PC-9 (cell line): ENCODE results near the gene DLG1. TPM values are rescaled to one million over a fixed set of nuclear protein-coding genes. Genes with fewer than 3 reads are reported as not detected.

ENCODE experiments used
- BruUV-seq: library from RNA; stranded (reverse); fragments of 400-500 nt; replicated peaks from 2 replicates; lab custom pipeline; 2021; lab: Mats Ljungman, UMichigan
- CTCF ChIA-PET: fragments of 300-600 bp; sonication (Branson Sonifier 250); formaldehyde crosslinking; loops from one replicate; lab custom pipeline; 2022; ENCODE audit warnings: antibody characterized with exemption; lab: Charles Lee
- POLR2A ChIA-PET: fragments of 300-600 bp; sonication (Branson Sonifier 250); formaldehyde crosslinking; loops from one replicate; lab custom pipeline; 2022; ENCODE audit warnings: antibody characterized with exemption; ENCODE audit not compliant: unreplicated experiment; lab: Charles Lee
- DNase-seq, 2 experiments: peaks; one replicate each; pipeline versions ENCODE4 v3.0.0 to v3.0.0-alpha.2; 2015 to 2022; ENCODE audit warnings: mixed read lengths in 1 of 2
- H2AFZ ChIP-seq: fragments of 200-600 bp; sonication (generic); 2 replicates; pipeline ENCODE4 v1.8.1; 2017; ENCODE audit warnings: antibody characterized with exemption
- H3F3A ChIP-seq: fragments of 200-600 bp; sonication (generic); 2 replicates; pipeline ENCODE4 v1.8.1; 2017; ENCODE audit warnings: antibody characterized with exemption, mild to moderate bottlenecking, low read depth; ENCODE audit not compliant: insufficient read depth
- H3K27ac ChIP-seq: fragments of 200-600 bp; sonication (generic); 2 replicates; pipeline ENCODE4 v1.6.1; 2016; ENCODE audit warnings: mixed run types
- H3K27me3 ChIP-seq: fragments of 200-600 bp; sonication (generic); 2 replicates; pipeline ENCODE4 v1.6.1; 2016; ENCODE audit warnings: low read depth, mixed run types; ENCODE audit not compliant: insufficient read depth
- H3K36me3 ChIP-seq: fragments of 200-600 bp; sonication (generic); 2 replicates; pipeline ENCODE4 v1.6.1; 2016; ENCODE audit warnings: low read depth, mixed run types
- H3K4me1 ChIP-seq: fragments of 200-600 bp; sonication (generic); replicated peaks from 2 replicates; pipeline ENCODE4 v1.6.1; 2016; ENCODE audit warnings: mixed run types; ENCODE audit not compliant: insufficient read depth
- H3K4me2 ChIP-seq: fragments of 200-600 bp; sonication (generic); 2 replicates; pipeline ENCODE4 v1.6.1; 2017; ENCODE audit warnings: mixed run types
- H3K4me3 ChIP-seq: fragments of 200-600 bp; sonication (generic); 2 replicates; pipeline ENCODE4 v1.6.1; 2016; ENCODE audit warnings: mixed run types
- H3K79me2 ChIP-seq: fragments of 200-600 bp; sonication (generic); 2 replicates; pipeline ENCODE4 v1.6.1; 2017; ENCODE audit warnings: low read depth, mixed run types
- H3K9me2 ChIP-seq: fragments of 200-600 bp; sonication (generic); 2 replicates; pipeline ENCODE4 v1.8.1; 2017; ENCODE audit warnings: mild to moderate bottlenecking; ENCODE audit not compliant: insufficient read depth
- H3K9me3 ChIP-seq: fragments of 200-600 bp; sonication (generic); 2 replicates; pipeline ENCODE4 v1.8.1; 2016; ENCODE audit warnings: low read depth; ENCODE audit not compliant: insufficient read depth
- H4K20me1 ChIP-seq: fragments of 200-600 bp; sonication (generic); 2 replicates; pipeline ENCODE4 v1.8.1; 2017; ENCODE audit not compliant: insufficient read depth
- CTCF ChIP-seq: fragments of 200-600 bp; sonication (generic); conservative IDR thresholded peaks from 2 replicates; pipeline ENCODE4 v1.6.1; 2017; ENCODE audit warnings: mixed run types, antibody characterized with exemption, mild to moderate bottlenecking, moderate library complexity
- EZH2 ChIP-seq: fragments of 200-600 bp; sonication (generic); IDR thresholded peaks from 2 replicates; pipeline ENCODE4 v1.8.0; 2017; ENCODE audit warnings: antibody characterized with exemption, low read depth
- intact Hi-C: fragments of 100-400 bp; cut with micrococcal nuclease; formaldehyde crosslinking; loops from one replicate; pipeline ENCODE4 v1.10.0; 2022; ENCODE audit not compliant: unreplicated experiment
- total RNA-seq: library from RNA; stranded (reverse); gene quantifications from 2 replicates; pipeline ENCODE4 v1.2.3, GENCODE V29; 2021

DLG1 gene
- total RNA-seq, 1 experiment from 2014 or later = 201 TPM

DNA sequence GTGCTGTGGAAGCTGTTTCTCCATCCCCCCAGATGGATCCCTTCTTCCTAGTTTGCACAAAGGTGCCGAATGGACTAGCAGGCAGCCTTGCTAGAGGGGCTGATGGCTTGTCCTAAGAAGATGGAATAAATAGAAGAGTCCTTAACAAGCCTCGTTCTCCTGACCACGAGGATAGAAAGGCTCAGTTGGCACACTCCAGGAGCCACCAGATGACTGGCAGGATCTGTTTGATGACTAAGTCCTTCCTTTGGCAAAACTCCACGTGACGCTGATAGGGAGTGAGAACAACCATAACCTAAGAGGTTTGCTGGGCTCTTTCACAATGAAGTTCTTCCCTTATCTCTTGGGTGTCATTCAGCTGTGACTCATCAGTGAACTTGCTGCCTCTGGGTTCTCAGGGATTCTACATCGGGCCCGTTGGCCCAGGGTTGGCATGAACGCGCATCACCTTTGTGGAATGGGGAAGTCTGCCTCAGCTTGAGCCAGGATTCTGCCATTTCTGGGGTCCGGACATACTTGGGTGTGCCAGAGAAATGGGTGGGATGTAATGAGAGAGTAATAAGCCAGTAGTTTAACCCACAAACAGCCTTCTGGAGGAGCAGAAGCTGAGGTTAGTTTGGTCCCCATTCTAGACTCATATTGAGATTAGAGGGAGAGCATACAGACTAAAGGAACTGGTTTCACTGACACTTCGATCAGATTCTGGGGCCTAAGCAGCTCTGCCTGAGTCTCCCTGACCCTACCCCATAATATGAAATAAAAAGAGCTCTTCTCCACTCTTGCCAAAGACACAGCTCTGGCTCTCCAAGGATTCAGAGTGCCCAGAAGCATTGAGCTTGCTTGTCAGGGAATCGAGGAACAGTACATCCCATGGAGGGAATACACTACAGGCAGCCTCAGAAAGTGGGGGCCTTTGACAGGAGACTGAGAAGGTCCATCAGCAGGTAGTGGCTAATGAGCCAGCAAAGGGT lies 266.8 kb downstream of the DLG1 start:
- Histone ChIP-seq H3K4me1 (peaks cover 19% of the 10 kb centered on the region), H3K36me3 (no peaks in the 10 kb centered on the region), H3K27me3 (no peaks in the 10 kb centered on the region), H3K4me3 (no peak overlapping the region), H3K4me2 (peak overlapping the region; percentile 48), H3K27ac (peak overlapping the region; percentile 90), H2AFZ (no peak overlapping the region), H4K20me1 (no peaks in the 10 kb centered on the region), H3K9me2 (no peaks in the 10 kb centered on the region), H3K79me2 (no peaks in the 10 kb centered on the region), H3K9me3 (no peaks in the 10 kb centered on the region), H3F3A (peaks cover 29% of the 10 kb centered on the region)
- intact Hi-C loops = loop anchor here (1.0 kb wide), 1 partner anchor 238 kb away; no protein-coding TSS in a partner anchor
- BruUV-seq = TSS peak; percentile 81
- peak; percentile 95 to 100 for DNase-seq
- ChIA-PET CTCF (interaction anchor here (0.5 kb wide), 1 partner anchor 616 kb away, joined by 4 read pairs; no protein-coding TSS in a partner anchor), POLR2A (interaction anchor here (0.6 to 0.7 kb wide), 4 partner anchors 225 to 485 kb away, joined by 3 to 4 read pairs (median 3); no protein-coding TSS in a partner anchor)
- TF ChIP-seq CTCF (no peak), EZH2 (no peak)

DNA sequence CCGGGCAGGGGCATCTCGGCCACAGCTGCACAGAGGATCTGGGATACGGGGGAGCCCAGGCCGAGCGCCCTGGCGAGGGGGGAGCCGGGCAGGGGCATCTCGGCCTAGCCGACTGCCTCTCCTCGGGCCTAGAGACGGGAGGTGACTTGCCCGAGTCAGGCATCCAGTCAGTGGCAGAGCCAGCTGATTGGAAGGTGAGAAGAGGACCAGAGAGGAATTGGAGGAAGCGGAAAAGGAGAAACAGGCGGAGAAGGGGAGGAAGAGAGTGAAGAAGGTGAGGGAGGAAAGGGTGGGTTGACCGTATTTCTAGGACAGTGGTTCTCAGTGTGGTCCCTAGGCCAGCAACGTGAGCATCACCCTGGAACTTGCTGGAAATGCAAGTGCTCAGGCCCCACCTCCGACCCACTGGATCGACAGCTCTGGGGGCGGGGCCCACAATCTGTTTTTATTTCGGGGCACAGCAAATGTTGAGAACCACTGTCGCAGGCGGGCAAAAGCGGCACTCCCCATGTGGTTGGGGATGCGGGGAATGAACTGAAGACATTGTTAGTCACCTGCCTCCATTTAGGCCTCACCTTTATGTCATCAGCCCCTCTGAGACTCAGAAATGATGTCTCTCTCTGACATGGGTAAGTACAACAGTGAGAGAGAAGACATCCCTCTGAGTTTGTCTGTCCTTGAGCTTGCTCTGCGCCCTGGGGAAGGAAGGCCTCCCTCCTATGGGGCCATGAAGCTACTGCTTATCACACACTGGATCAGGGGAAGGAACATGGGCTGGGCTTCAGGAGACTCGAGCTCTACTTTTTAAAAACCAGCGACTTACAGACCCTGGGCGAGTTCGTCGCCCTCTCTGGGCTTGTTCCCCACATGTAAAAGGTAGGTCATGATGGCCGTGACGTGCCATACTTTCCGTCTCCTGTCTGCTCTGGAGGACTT lies 267.8 kb downstream of the DLG1 start:
- no peak for TF ChIP-seq EZH2
- no peak for TF ChIP-seq CTCF
- DNase-seq = no peak
- no peak overlapping the region for H3K4me3 ChIP-seq
- H3F3A ChIP-seq = peaks cover 23% of the 10 kb centered on the region
- no peaks in the 10 kb centered on the region for H3K9me2 ChIP-seq
- H2AFZ ChIP-seq = no peak overlapping the region
- peaks cover 19% of the 10 kb centered on the region for H3K4me1 ChIP-seq
- H3K79me2 ChIP-seq = no peaks in the 10 kb centered on the region
- no TSS peak for BruUV-seq
- intact Hi-C loops = loop anchor here (1.0 kb wide), 1 partner anchor 237 kb away; no protein-coding TSS in a partner anchor
- CTCF ChIA-PET = interaction anchor here (1.2 kb wide), 1 partner anchor 422 kb away, joined by 3 read pairs; no protein-coding TSS in a partner anchor
- POLR2A ChIA-PET = interaction anchor here (0.7 kb wide), 2 partner anchors 238 to 486 kb away, joined by 3 read pairs; no protein-coding TSS in a partner anchor
- no peaks in the 10 kb centered on the region for H3K36me3 ChIP-seq
- peak overlapping the region; percentile 48 for H3K4me2 ChIP-seq
- H3K27ac ChIP-seq = peak overlapping the region; percentile 90
- no peaks in the 10 kb centered on the region for H3K27me3 ChIP-seq
- no peaks in the 10 kb centered on the region for H4K20me1 ChIP-seq
- H3K9me3 ChIP-seq = no peaks in the 10 kb centered on the region
